ENCODE measurements around the gene CACNA1C.

CACNA1C gene

GRCh38 chr12:2064071-2064507 lies 11.3 kb downstream of the CACNA1C start:
- peak overlapping the region; percentile 4 for H3K4me3 ChIP-seq (ENCODE audit: low read length)

GRCh38 chr12:2068653-2069052 lies 15.9 kb downstream of the CACNA1C start:
- no peak overlapping the region for H3K9ac ChIP-seq (ENCODE audit: low read length)
- no peaks in the 10 kb centered on the region for H3K27me3 ChIP-seq (ENCODE audit: control insufficient read depth, insufficient read depth, low read length)

More at GRCh38 chr12:2064071-2064507, 11.3 kb downstream of the CACNA1C start:
- H3K27ac ChIP-seq (ENCODE audit: low read depth, low read length): peak overlapping the region; percentile 77
- peak overlapping the region; percentile 35 for H3K9ac ChIP-seq (ENCODE audit: low read length)
- H3K36me3 ChIP-seq (ENCODE audit: control insufficient read depth, insufficient read depth, low read length): no peaks in the 10 kb centered on the region
- H3K27me3 ChIP-seq (ENCODE audit: control insufficient read depth, insufficient read depth, low read length): no peaks in the 10 kb centered on the region
- H3K4me1 ChIP-seq (ENCODE audit: control insufficient read depth, insufficient read depth, low read length): peaks cover 37% of the 10 kb centered on the region

GRCh38 chr12:2070440-2071045 lies 17.8 kb downstream of the CACNA1C start:
- H3K9ac ChIP-seq (ENCODE audit: low read length): no peak overlapping the region
- peaks cover 31% of the 10 kb centered on the region for H3K4me1 ChIP-seq (ENCODE audit: control insufficient read depth, insufficient read depth, low read length)
- H3K4me3 ChIP-seq (ENCODE audit: low read length): no peak overlapping the region
- no peak overlapping the region for H3K27ac ChIP-seq (ENCODE audit: low read depth, low read length)
- no peaks in the 10 kb centered on the region for H3K27me3 ChIP-seq (ENCODE audit: control insufficient read depth, insufficient read depth, low read length)
- H3K36me3 ChIP-seq (ENCODE audit: control insufficient read depth, insufficient read depth, low read length): no peaks in the 10 kb centered on the region

More at GRCh38 chr12:2068653-2069052, 15.9 kb downstream of the CACNA1C start:
- peaks cover 37% of the 10 kb centered on the region for H3K4me1 ChIP-seq (ENCODE audit: control insufficient read depth, insufficient read depth, low read length)
- peak overlapping the region; percentile 66 for H3K27ac ChIP-seq (ENCODE audit: low read depth, low read length)
- no peaks in the 10 kb centered on the region for H3K36me3 ChIP-seq (ENCODE audit: control insufficient read depth, insufficient read depth, low read length)
- no peak overlapping the region for H3K4me3 ChIP-seq (ENCODE audit: low read length)

- peak overlapping the region; percentile 83 for H3K27ac ChIP-seq (ENCODE audit: low read depth, low read length)
- H3K4me1 ChIP-seq (ENCODE audit: control insufficient read depth, insufficient read depth, low read length): peaks cover 37% of the 10 kb centered on the region
Observed at GRCh38 chr12:2074792-2075191, 22.0 kb downstream of the CACNA1C start.

GRCh38 chr12:2075508-2076195 lies 22.9 kb downstream of the CACNA1C start:
- H3K9ac ChIP-seq (ENCODE audit: low read length): no peak overlapping the region
- peaks cover 37% of the 10 kb centered on the region for H3K4me1 ChIP-seq (ENCODE audit: control insufficient read depth, insufficient read depth, low read length)
- H3K4me3 ChIP-seq (ENCODE audit: low read length): peak overlapping the region; percentile 22
- H3K27me3 ChIP-seq (ENCODE audit: control insufficient read depth, insufficient read depth, low read length): no peaks in the 10 kb centered on the region
- no peaks in the 10 kb centered on the region for H3K36me3 ChIP-seq (ENCODE audit: control insufficient read depth, insufficient read depth, low read length)
- H3K27ac ChIP-seq (ENCODE audit: low read depth, low read length): peak overlapping the region; percentile 83

More at GRCh38 chr12:2074792-2075191, 22.0 kb downstream of the CACNA1C start:
- Histone ChIP-seq H3K9ac (ENCODE audit: low read length) (no peak overlapping the region), H3K4me3 (ENCODE audit: low read length) (no peak overlapping the region), H3K36me3 (ENCODE audit: control insufficient read depth, insufficient read depth, low read length) (no peaks in the 10 kb centered on the region), H3K27me3 (ENCODE audit: control insufficient read depth, insufficient read depth, low read length) (no peaks in the 10 kb centered on the region)

GRCh38 chr12:2076196-2076570 lies 23.4 kb downstream of the CACNA1C start:
- peak overlapping the region; percentile 83 for H3K27ac ChIP-seq (ENCODE audit: low read depth, low read length)
- peaks cover 37% of the 10 kb centered on the region for H3K4me1 ChIP-seq (ENCODE audit: control insufficient read depth, insufficient read depth, low read length)
- H3K36me3 ChIP-seq (ENCODE audit: control insufficient read depth, insufficient read depth, low read length): no peaks in the 10 kb centered on the region
- peak overlapping the region; percentile 22 for H3K4me3 ChIP-seq (ENCODE audit: low read length)
- H3K27me3 ChIP-seq (ENCODE audit: control insufficient read depth, insufficient read depth, low read length): no peaks in the 10 kb centered on the region
- no peak overlapping the region for H3K9ac ChIP-seq (ENCODE audit: low read length)

GRCh38 chr12:2076728-2077127 lies 23.9 kb downstream of the CACNA1C start:
- H3K36me3 ChIP-seq (ENCODE audit: control insufficient read depth, insufficient read depth, low read length): no peaks in the 10 kb centered on the region
- H3K9ac ChIP-seq (ENCODE audit: low read length): no peak overlapping the region
- H3K27ac ChIP-seq (ENCODE audit: low read depth, low read length): peak overlapping the region; percentile 83
- no peak overlapping the region for H3K4me3 ChIP-seq (ENCODE audit: low read length)
- no peaks in the 10 kb centered on the region for H3K27me3 ChIP-seq (ENCODE audit: control insufficient read depth, insufficient read depth, low read length)
- H3K4me1 ChIP-seq (ENCODE audit: control insufficient read depth, insufficient read depth, low read length): peaks cover 37% of the 10 kb centered on the region

GRCh38 chr12:2080604-2081003 lies 27.8 kb downstream of the CACNA1C start:
- Histone ChIP-seq H3K27ac (ENCODE audit: low read depth, low read length) (no peak overlapping the region), H3K4me3 (ENCODE audit: low read length) (no peak overlapping the region), H3K27me3 (ENCODE audit: control insufficient read depth, insufficient read depth, low read length) (no peaks in the 10 kb centered on the region), H3K4me1 (ENCODE audit: control insufficient read depth, insufficient read depth, low read length) (peaks cover 36% of the 10 kb centered on the region), H3K9ac (ENCODE audit: low read length) (no peak overlapping the region), H3K36me3 (ENCODE audit: control insufficient read depth, insufficient read depth, low read length) (no peaks in the 10 kb centered on the region)

GRCh38 chr12:2082321-2082720 lies 29.5 kb downstream of the CACNA1C start:
- Histone ChIP-seq H3K27ac (ENCODE audit: low read depth, low read length) (peak overlapping the region; percentile 23), H3K4me1 (ENCODE audit: control insufficient read depth, insufficient read depth, low read length) (peaks cover 29% of the 10 kb centered on the region), H3K4me3 (ENCODE audit: low read length) (no peak overlapping the region), H3K27me3 (ENCODE audit: control insufficient read depth, insufficient read depth, low read length) (no peaks in the 10 kb centered on the region), H3K9ac (ENCODE audit: low read length) (no peak overlapping the region), H3K36me3 (ENCODE audit: control insufficient read depth, insufficient read depth, low read length) (no peaks in the 10 kb centered on the region)

- no peaks in the 10 kb centered on the region for H3K27me3 ChIP-seq (ENCODE audit: control insufficient read depth, insufficient read depth, low read length)
- peaks cover 26% of the 10 kb centered on the region for H3K4me1 ChIP-seq (ENCODE audit: control insufficient read depth, insufficient read depth, low read length)
- peak overlapping the region; percentile 54 for H3K27ac ChIP-seq (ENCODE audit: low read depth, low read length)
- H3K36me3 ChIP-seq (ENCODE audit: control insufficient read depth, insufficient read depth, low read length): no peaks in the 10 kb centered on the region
- no peak overlapping the region for H3K9ac ChIP-seq (ENCODE audit: low read length)
- no peak overlapping the region for H3K4me3 ChIP-seq (ENCODE audit: low read length)
Observed at GRCh38 chr12:2083008-2083407, 30.2 kb downstream of the CACNA1C start.

GRCh38 chr12:2083561-2083960 lies 30.8 kb downstream of the CACNA1C start:
- H3K27ac ChIP-seq (ENCODE audit: low read depth, low read length): peak overlapping the region; percentile 54
- H3K4me1 ChIP-seq (ENCODE audit: control insufficient read depth, insufficient read depth, low read length): peaks cover 26% of the 10 kb centered on the region
- H3K9ac ChIP-seq (ENCODE audit: low read length): no peak overlapping the region
- no peak overlapping the region for H3K4me3 ChIP-seq (ENCODE audit: low read length)
- H3K27me3 ChIP-seq (ENCODE audit: control insufficient read depth, insufficient read depth, low read length): no peaks in the 10 kb centered on the region
- no peaks in the 10 kb centered on the region for H3K36me3 ChIP-seq (ENCODE audit: control insufficient read depth, insufficient read depth, low read length)

- Histone ChIP-seq H3K27me3 (ENCODE audit: control insufficient read depth, insufficient read depth, low read length) (no peaks in the 10 kb centered on the region), H3K9ac (ENCODE audit: low read length) (no peak overlapping the region), H3K4me3 (ENCODE audit: low read length) (no peak overlapping the region), H3K4me1 (ENCODE audit: control insufficient read depth, insufficient read depth, low read length) (peaks cover 26% of the 10 kb centered on the region), H3K36me3 (ENCODE audit: control insufficient read depth, insufficient read depth, low read length) (no peaks in the 10 kb centered on the region), H3K27ac (ENCODE audit: low read depth, low read length) (peak overlapping the region; percentile 48)
Observed at GRCh38 chr12:2084553-2085296, 31.9 kb downstream of the CACNA1C start.
